H1 (cell line): ENCODE measurements around the gene U2AF1L4.

Source experiments
- BCL11A ChIP-seq, 2 experiments: IDR thresholded peaks; one replicate each; pipeline ENCODE4 v1.6.1; 2011; ENCODE audit warnings: low read depth in 2 of 2, low read length in 2 of 2, mild to moderate bottlenecking in 2 of 2
- BRCA1 ChIP-seq: IDR thresholded peaks from 2 replicates; pipeline ENCODE4 v1.6.1; 2012; ENCODE audit warnings: low read depth, low read length, improper control_type of control experiment
- CTCF ChIP-seq, 3 experiments: IDR thresholded peaks; 1 replicate in 2 of 3; 2 replicates in 1 of 3; pipeline versions ENCODE4 v1.5.1 to v1.6.1; 2011; ENCODE audit warnings: low read length in 3 of 3, mild to moderate bottlenecking in 3 of 3, inconsistent platforms in 2 of 3, low read depth in 1 of 3, moderate library complexity in 1 of 3; ENCODE audit not compliant: insufficient read depth in 1 of 3; ENCODE audit errors: control extremely low read depth in 1 of 3
- EZH2 ChIP-seq: fragments of 200-600 bp; sonication (generic); IDR thresholded peaks from 2 replicates; pipeline ENCODE4 v1.7.1; 2012; ENCODE audit warnings: low read depth, mild to moderate bottlenecking, moderate library complexity, low read length, inconsistent platforms; ENCODE audit not compliant: severe bottlenecking
- POLR2A ChIP-seq, 2 experiments: IDR thresholded peaks; 1 replicate in 1 of 2; 2 replicates in 1 of 2; pipeline ENCODE4 v1.6.1; 2011; ENCODE audit warnings: low read depth in 2 of 2, low read length in 2 of 2, mild to moderate bottlenecking in 2 of 2; ENCODE audit errors: control extremely low read depth in 1 of 2
- RAD21 ChIP-seq, 2 experiments: IDR thresholded peaks in 1 of 2; conservative IDR thresholded peaks in 1 of 2; 2 replicates each; pipeline ENCODE4 v1.6.1; 2011; ENCODE audit warnings: low read depth in 2 of 2, low read length in 2 of 2, improper control_type of control experiment in 1 of 2, inconsistent platforms in 1 of 2, mild to moderate bottlenecking in 1 of 2, moderate library complexity in 1 of 2
- TEAD4 ChIP-seq: IDR thresholded peaks from 2 replicates; pipeline ENCODE4 v1.6.1; 2012; ENCODE audit warnings: low read depth, low read length, inconsistent platforms, mixed read lengths

GRCh38 chr19:35721374-35721773 lies 23.8 kb downstream of the U2AF1L4 start:
- TF ChIP-seq POLR2A (IDR thresholded peaks at IDR 0.05; ENCODE audit: control extremely low read depth in 1 of 2, low read depth in 2 of 2, low read length in 2 of 2) (no peak), BCL11A (IDR thresholded peaks at IDR 0.05; ENCODE audit: low read depth in 2 of 2, low read length in 2 of 2) (no peak), CTCF (IDR thresholded peaks at IDR 0.05; ENCODE audit: control extremely low read depth in 1 of 3, insufficient read depth in 1 of 3, low read depth in 1 of 3, low read length in 3 of 3) (no peak), TEAD4 (no peak), EZH2 (no peak), BRCA1 (no peak), RAD21 (IDR thresholded peaks at IDR 0.05 in 1 of 2, conservative IDR thresholded peaks at IDR 0.05 in 1 of 2; ENCODE audit: low read depth in 2 of 2, low read length in 2 of 2) (no peak)
